Suppressor macrophage (primary cell): ENCODE results near the gene EIF1AY.
"Not testable (repeated sequence)": the region's sequence is repeated elsewhere in the genome, so short reads cannot be mapped to it uniquely, and the experiment has no call there.

Source experiments
- DNase-seq, 4 experiments: peaks; one replicate each; pipeline ENCODE4 v3.0.0-alpha.2; 2020 to 2022
- total RNA-seq, 17 experiments: gene quantifications; one replicate each; lab custom pipeline; 2026; ENCODE audit warnings: mixed read lengths in 6 of 17, inconsistent platforms in 3 of 17; lab: John Stamatoyannopoulos, UW

The EIF1AY gene, protein sequence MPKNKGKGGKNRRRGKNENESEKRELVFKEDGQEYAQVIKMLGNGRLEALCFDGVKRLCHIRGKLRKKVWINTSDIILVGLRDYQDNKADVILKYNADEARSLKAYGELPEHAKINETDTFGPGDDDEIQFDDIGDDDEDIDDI
- 15.7 to 34.1 (median 22.6) reads per million in 17 experiments for total RNA-seq

DNA sequence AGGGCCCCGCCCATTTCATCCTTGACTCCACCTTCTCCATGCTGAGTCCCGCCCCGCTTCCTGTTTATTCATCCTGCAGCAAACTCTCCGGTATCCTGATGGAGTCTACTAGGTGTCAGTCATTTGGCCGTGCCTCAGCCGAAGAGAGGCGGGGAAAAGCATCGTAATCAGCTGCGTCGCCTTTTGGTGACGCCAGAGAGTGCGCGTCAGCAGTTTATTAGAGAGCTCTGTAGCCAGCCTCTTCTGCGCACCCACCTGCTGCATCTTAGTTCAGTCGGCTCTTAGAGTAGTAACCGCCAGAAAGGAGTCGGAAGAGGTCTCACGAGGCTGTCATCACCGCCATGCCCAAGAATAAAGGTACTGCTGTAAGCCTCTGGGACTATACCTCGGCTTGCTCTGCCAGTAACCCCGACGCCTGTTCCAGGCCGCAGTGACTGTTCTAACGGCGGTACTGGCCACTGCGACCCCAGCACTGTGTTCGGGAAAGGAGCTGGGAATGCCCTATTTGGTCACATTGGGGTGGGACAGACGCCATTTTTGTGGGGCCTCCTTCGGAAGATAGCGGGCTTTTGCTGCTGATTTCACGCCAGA, at the start of gene EIF1AY:
Gene EIF1AY, plus strand, starts transcription at position 246 of the 591 bp plus-strand sequence. Its CDS starts 96 bp downstream, at position 342.
- DNase-seq, result peak; percentile 92 to 95 (median 94)

DNA sequence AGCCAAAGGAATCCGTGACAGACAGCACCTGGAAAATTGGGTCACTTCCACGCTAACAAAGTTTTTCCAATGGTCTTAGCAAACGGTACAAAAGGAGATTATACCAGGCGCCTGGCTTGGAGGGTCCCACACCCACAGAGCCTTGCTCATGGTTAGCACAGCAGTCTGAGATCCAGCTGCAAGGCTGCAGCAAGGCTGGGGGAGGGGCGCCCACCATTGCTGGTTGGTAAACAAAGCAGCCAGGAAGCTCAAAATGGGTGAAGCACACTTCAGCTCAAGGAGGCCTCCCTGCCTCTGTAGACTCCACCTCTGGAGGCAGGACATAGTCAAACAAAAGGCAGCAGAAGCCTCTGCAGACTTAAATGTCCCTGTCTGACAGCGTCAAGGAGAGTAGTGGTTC, 47.1 kb upstream of the EIF1AY start:
- DNase-seq, result no peak

DNA sequence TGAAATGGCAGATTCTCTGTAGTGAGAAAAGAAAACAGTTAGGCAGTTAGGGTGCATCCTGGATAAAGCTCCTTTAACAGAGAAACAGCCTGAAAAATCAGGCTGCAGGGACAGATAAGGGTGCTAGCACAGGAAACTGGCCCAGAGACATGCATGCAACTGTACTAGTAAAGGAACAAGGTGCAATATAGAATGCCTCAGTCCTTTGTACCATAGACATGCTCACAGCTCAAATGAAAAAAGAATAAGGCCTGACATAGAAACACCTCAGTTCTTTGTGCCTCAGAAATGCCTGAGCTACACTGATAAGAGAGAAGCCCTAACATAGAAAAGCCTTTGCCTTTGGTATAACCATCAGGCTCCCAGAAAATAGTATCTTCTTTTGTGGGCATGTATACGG, 37.4 kb upstream of the EIF1AY start:
- DNase-seq, result no peak

DNA sequence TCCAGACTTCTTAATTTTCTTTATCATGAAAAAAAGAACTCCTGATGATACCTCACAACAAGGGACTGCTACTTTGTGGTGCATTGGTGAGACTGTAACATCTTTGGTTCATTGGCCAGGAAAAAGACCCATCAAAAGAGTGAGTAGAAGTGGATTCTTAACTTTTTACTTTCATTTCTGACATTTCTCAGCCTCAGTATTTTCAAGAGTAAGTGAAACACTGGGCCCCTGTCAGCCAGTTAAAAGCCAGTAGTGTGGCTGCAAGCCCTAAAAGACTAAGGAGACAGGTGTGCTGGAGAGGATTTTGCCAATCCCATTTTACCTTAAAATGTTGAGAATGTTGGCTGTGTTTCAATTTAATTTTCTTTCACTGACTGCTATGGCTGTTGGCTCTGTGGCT, 36.6 kb upstream of the EIF1AY start:
- DNase-seq, result no peak

DNA sequence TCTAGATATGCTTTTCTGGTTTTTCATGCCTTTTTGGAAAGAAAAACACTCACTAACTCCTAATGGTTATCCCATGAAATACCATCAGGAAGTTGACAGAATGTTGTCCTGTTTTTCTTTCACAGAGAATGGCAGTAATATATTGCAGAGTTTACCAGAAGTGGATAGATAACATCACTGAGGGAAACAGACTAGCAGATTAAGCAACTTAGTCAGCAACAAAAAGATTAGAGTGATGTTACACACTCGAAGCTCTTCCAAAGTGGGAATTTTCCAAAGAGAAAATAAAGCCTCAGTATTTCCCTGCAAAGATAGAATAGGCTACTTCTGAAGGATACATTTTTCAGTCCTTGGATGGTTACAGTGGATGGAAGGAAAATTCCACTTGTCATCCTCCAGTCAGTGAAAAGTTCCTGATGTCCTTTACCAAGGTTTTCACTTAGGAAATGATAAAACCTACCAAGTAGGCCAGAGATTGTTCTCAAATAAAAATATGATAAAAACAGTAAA, 31.1 kb upstream of the EIF1AY start:
- no peak for DNase-seq

DNA sequence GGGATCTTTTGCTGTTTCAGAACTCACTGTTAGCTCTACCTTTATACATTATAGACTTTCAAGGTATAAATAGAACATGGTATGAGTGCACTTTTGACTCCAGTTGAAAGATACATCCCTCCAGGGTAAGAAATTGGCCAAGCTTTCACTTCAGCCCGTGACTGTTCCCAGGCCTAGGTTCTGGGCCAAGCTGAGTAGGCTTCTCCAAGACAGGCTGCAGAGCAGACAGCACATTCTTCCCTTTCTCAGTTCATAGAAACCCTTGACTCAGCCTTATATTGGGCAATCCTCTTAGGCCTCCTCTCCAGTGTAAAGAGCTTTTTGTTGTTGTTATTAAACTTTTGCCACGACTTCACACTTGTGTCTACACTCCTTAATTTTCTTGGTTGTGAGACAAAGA, 29.5 kb upstream of the EIF1AY start:
- peak in 3 of 4 experiments; percentile 2 to 21 (median 16) for DNase-seq

DNA sequence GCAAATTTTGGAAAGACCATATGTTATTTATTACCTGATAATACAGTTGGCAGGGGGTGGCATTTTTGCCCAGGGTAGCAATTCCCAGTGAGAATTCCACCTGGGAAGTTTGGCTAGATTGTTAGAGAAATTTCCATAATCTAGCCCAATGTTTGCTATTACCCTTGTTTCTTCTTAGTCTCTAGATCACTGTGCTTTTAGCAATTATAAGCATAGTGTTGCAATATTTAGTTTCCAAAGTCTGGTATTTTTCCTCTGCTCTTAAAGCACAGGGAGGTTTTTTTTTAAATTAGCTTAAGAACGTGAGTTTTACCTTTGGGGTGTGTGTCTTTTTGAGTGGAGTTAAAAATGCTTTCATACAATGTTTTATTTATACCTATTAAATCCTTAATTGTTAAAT, 26.3 kb upstream of the EIF1AY start:
- DNase-seq, result no peak

DNA sequence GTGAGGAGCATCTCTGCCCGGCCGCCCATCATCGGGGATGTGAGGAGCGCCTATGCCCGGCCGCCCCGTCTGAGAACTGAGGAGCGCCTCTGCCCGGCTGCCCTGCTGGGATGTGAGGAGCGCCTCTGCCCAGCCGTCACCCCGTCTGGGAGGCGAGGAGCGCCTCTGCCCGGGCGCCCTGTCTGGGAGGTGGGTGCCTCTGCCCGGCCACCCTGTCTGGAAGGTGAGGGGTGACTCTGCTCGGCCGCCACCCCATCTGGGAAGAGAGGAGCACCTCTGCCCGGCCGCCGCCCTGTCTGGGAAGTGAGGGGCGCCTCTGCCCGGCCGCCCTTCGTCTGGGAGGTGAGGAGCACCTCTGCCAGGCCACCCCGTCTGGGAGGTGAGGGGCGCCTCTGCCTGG, 23.7 kb upstream of the EIF1AY start:
- no peak for DNase-seq

DNA sequence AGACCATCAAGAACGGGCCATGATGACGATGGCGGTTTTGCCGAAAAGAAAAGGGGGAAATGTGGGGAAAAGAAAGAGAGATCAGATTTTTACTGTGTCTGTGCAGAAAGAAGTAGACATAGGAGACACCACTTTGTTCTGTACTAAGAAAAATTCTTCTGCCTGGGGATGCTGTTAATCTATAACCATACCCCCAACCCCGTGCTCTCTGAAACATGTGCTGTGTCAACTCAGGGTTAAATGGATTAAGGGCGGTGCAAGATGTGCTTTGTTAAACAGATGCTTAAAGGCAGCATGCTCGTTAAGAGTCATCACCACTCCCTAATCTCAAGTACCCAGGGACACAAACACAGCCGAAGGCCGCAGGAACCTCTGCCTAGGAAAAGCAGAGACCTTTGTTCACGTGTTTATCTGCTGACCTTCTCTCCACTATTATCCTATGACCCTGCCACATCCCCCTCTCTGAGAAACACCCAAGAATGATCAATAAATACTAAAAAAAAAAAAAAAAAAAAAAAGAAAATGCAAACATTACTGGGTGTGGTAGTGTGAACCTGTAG, 22.7 kb upstream of the EIF1AY start:
- not testable (repeated sequence) for DNase-seq

DNA sequence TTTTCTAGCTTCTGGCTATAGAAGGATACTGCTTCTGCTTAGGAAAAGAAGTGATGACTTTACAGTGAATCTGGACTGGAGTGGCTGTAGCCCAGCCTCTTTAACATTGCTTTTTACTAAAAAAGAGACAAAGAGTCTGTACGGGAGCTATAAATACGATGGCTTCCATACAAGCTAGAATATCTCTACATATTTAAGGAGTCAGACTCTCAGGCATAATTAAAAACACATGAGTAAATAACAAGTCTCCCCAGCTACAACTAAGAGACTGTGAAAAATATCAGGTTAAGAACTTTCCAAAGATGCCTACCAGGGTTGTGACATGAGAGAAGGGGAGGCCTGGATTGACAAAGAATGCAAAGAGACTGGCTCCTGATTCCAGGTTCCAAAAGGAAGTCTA, 19.8 kb upstream of the EIF1AY start:
- DNase-seq, result no peak

DNA sequence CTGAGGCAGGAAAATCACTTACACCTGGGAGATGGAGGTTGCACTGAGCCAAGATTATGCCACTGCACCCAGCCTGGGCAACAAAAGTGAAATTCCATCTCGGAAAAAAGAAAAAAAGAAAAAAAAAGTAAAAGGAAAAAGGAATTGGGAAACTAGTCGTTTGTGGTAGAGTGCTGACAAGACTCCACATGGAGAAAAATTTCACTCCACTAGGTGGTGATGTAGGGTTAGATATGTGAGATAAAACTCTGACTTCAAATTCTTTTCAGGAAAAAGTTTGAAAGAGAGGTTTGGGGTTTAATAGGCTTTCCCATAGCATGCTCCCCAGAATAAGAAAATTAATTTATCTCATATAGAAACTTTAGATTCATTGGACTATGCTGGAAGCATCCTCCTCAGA, 16.9 kb upstream of the EIF1AY start:
- DNase-seq, result peak; percentile 15 to 60 (median 32)

DNA sequence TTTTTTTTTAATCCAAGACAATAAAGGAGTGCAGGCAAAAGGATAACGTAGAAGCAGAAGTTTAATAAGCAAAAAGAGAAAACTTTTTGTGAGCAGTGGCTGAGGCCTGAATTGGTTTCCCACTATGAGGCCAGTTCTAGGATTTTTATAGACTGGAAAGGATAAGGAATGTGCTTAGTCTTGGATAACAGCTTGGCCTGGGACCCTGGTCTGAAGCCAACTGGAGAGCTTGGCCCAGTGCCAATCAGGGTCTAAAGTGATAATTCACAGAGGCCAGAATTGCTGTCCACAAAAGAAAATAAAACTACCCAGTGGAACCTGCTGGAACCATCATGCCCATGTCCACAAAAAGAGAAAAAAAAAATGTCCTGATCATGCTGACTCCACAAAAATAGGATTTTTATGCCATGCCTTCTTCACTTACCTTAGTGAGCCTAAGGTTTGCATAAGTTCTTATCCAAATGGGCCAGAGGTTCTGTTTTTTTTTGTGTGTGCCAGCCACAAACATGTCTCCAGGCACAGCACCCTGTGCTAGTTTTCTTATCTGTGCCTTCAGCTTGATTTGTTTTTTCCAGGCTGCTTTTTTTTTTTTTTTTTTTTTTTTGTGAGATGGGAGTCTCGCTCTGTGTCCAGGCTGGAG, 15.6 kb upstream of the EIF1AY start:
- DNase-seq, result no peak

DNA sequence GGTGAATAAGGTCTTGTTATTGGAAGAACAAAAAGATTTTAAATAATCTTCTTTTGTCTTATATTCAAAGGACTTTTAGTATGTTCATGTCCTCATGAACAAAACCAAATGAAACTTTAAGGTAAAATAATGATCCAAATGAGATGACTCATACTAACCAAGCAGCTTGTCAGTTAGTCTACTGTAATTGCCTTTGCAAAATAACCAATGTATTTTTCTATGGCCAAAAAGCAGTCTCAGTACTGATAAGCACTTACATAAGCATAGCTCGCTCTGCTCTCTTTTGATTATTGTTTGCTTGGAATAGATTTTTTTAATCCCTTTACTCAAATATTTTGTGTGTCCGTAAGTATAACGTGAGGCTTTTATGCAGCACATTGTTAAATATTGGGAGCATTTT, 4.3 kb upstream of the EIF1AY start:
- DNase-seq, result no peak

DNA sequence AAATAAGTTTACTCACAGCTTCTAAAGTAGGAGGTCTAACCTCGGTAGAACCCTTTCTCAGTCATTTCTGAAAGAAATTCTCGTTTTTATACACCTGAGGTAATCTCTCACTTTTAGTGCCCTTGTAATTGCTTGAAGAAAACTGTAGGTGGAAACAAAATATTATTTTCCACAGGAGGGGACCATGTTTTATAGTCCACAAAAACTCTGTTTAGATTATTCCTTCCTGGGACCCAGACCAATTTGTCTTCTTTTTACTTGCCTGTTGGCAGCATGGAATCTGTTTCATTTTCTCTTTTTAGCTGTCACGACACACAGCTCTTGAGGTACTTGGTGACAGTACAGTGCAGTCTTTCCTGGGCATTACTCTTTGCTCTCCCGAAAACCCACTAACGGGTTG, 930 bp downstream of the EIF1AY start:
- DNase-seq, result peak in 2 of 4 experiments; percentile 4 to 5

DNA sequence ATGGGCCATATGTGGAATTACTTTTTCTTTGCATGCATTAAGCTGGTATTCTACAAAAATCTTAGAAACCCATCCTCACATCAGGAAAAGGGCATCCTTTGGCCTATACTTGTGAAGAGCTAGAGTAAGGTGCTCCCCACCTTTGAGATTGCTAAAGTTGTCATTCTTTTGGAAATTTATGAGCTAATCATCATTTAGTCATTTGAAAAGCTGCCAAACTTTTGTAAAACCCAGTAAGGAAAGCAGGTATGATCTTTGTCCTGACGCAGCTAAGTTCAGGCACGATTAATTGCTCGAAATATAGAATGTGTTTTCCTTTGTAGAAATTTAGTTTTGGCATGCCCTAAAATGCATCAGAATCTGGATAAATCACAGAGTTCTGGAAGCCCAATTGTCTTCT, 2.6 kb downstream of the EIF1AY start:
- no peak for DNase-seq

DNA sequence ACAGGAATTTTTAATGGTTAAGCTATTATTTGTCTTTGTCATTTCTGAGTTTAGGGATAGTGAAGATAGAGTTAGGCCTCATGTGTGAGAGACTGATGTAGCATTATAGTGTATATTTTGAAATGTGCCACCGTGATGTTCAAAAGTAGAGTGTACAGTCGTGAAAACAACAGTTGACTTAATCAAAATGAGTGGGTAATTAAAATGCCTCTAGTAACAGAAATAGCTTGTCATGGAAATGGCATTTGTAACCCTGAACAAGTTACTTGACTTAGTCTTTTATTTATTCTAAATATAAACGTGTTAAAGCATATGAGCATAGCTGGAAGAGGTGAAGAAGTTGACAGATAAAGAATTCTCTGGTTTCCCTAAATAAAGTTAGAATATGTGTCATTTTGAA, 6.1 kb downstream of the EIF1AY start:
- DNase-seq, result no peak

DNA sequence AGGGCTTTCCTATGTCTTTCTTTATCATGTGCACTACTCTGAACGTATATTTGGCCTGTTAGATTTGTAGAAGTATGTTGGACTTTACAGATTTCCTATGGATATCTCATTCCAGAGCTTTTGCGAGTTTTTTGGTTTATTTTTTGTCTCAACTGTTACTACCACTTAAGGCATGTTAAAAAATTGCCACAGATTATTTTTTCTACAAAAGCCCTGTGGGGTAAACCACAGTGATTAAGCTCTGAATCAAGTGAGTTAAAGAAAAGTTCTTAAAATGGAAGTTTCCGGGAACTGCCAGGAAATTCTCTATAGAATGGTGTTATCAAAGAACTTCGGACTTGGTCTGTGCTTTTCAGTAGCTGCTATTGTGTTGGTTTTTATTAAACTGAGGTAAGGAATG, 10.6 kb downstream of the EIF1AY start:
- DNase-seq, result no peak
